NCI-H146 treated with DMSO at 0.1 percent for 48 hours (cell line): ENCODE data around the gene DRC1.

ENCODE experiments used
- DNase-seq: peaks from one replicate; lab custom pipeline; 2025; ENCODE audit not compliant: unreplicated experiment; lab: John Stamatoyannopoulos, UW

The DRC1 gene

DNA sequence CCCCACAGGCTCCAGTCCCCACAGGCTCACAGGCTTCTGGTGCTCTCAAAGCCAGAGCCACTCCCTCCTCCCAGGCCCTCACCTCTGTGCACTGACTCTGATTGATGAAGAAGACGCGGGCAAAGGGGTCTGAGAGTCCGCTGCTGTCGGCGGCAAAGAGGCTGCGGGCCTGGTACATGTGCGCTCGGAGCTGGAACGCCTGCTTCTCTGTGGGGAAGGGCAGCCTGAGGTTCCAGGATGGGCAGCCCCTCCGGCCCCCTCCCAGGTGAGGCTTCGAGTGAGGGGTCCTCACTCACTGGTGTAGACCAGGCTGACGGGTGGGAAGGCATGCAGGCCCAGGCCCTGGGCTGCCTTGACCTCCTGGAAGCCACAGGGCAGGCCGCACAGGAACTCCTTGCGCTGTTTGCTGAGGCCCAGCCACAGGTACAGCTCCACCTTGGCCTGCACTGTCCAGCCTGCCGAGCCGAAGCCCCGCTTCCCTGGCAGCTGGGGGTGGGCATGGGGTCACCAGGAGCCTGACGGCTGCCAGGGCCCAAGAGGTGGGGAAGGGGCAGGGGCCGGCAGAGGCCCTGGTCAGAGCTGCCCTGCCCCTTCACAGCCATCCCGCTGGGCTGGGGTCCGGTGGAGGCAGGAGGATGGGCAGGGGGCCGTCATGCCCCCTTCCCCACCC is 74.2 kb downstream of the DRC1 start:
- no peak for DNase-seq

DNA sequence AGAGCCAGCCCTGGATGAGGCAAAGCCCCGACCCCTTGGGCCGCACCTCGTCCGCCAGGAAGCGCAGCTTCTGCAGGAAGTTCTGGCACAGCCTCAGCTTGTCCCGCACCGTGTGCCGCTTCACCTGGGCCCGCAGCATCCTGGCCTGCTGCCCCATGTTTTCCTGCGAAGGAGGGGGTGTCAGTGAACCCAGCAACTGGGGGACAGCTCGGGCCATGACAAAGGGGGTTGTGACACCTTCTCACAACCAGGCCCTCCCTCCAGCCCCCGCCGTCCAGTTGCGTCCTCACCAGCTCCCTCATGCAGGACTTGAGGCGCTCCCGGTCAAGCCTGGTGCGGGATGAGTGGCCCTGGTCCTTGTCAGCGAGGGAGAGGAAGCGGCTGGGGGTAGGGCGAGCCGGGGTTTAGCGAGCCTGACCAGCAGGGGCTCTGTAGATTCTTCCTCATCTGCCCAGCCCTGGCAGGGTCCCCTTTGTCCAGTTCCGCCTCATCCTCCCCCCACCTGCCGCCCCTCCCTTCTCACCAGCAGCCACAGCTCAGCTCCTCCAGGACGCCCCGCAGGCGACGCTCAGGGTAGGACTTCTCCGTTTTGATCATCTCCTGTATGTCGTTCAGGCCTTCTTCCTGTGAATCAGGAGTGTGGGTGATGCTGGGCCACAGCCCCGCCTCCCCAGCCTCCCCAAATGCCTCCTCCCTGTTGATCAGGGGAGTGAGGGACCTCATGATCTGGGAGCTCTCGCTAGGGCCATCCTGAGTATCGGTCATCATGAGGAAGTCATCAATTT is 75.6 kb downstream of the DRC1 start:
- DNase-seq, result no peak

- DNase-seq, result no peak
Observed at GRCh38 chr2:26477911-26478253, 76.2 kb downstream of the DRC1 start, which contains the start of gene OTOF. TSS of gene OTOF (minus strand) at chr2:26478124.

GRCh38 chr2:26478366-26478765 is 76.6 kb downstream of the DRC1 start:
- DNase-seq, result no peak

DNA sequence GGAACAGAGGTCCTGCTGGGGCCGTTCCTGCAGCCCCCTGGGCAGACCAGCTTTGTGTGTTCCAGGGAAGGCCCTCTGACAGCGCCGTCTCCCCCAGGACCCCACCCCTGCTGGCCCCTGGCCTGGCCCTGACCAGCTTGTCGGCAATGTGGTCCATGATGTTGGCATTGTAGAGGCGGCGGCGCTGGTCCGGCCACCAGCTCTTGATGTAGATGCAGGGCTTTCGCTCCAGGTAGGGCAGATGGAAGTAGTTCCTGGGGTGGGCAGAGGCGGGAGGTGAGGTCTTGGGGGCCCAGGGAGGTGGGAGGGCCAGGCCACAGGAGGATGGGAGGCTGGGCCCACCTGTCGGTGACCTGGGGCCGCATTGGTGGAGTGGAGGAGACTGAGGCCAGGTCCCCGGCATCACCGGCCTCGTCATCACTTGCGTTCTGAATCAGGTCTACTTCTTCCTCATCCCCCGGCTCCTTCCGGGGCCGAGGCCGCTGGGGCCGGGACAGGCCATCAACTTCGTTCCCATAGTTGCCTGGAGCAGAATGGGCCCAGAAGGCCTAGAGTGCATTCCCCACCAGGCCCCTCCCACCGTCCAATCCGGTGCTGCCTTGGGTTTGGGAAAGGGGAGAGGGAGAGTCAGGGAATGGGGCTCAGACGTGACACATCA is 77.5 kb downstream of the DRC1 start:
- DNase-seq, result no peak

DNA sequence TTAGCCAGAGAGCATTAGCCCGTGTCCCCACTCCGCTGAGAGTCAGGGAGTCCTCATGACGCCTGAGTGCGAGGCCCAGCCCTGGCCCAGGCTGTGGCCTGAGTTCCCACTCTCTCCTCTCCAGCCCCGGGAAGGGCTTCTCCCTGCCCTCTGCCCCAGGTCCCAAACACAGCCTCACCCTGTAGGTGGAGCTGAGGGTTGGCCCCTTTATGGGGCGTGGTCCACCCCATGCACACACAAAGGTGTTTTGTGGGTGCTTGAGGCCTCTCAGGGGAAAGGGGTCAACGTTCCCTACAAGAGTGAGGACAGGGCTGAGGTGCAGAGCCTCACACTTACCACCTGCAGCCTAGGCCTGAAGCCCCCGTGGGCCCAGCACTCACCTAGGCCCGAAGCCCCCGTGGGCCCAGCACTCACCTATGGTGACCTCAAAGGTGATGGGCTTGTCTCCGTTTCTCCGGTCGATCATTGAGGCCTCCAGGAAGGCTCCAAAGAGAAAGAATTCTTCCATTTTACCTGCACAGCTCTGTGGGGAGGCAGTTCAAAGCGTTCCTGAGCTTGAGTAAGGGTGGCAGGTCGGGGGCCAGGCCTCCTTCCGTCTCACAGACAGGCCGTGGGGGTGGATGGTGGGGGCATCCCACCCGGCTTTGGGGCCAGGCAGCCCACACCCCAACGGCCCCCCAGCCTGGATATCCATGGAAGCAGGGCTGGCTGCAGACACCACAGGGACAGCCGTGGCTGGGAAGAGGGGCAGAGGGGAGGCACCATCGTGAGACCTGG is 78.3 kb downstream of the DRC1 start:
- no peak for DNase-seq

- no peak for DNase-seq
Observed at GRCh38 chr2:26480566-26481423, 79.1 kb downstream of the DRC1 start.

DNA sequence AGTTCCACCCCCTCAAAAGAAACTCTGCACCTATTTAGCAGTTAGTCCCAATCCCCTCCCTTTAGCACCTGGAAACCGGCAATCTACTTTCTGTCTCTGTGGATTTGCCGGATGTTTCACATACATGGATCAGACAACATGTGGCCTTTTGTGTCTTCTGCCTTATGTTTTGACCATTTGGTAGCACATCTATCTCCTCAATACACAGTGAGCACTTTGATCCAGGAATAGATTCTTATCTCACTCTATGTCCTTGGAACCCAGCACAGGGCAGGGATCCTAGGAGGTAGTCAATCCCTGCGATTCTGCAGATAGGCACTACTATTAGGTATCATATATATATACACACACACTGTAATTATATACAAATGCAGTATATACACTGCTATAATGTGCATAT is 80.0 kb downstream of the DRC1 start:
- no peak for DNase-seq

DNA sequence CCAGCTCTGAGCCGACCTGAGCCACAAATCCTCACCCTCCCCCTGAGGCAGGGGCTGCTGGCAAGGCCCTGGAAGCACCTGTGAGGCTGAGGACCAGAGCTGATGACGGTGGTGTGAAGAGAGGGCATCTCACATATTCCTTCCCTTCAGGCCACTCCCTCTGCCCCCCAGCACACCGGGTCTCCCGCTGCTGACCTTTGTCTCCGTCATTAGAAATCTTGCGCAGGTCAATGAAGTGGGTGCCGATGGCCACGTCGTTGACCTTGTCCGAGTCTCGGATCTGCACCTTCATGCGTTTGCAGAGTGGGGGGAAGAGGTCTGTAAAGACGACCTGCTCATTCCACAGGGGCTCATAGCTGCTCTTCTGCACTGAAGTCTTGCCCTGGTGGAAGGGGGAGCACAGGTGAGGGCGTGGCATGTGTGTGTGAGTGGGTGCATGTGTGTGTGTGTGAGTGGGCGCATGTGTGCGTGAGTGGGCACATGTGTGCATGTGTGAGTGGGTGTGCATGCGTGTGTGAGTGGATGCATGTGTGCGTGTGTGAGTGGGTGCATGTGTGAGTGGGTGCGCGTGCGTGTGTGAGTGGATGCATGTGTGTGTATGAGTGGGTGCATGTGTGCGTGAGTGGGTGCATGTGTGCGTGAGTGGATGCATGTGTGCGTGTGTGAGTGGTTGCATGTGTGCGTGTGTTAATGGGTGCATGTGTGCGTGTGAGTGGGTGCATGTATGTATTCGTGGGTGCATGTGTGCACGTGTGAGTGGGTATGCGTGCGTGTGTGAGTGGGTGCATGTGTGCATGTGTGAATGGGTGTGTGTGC is 80.7 kb downstream of the DRC1 start:
- DNase-seq, result no peak

- DNase-seq, result no peak
Observed at GRCh38 chr2:26483027-26483326, 81.3 kb downstream of the DRC1 start.

GRCh38 chr2:26483516-26483915 is 81.8 kb downstream of the DRC1 start:
- DNase-seq, result no peak

- DNase-seq, result no peak
Observed at GRCh38 chr2:26483957-26484565, 82.3 kb downstream of the DRC1 start.

GRCh38 chr2:26484579-26484978 is 82.9 kb downstream of the DRC1 start:
- DNase-seq, result no peak

DNA sequence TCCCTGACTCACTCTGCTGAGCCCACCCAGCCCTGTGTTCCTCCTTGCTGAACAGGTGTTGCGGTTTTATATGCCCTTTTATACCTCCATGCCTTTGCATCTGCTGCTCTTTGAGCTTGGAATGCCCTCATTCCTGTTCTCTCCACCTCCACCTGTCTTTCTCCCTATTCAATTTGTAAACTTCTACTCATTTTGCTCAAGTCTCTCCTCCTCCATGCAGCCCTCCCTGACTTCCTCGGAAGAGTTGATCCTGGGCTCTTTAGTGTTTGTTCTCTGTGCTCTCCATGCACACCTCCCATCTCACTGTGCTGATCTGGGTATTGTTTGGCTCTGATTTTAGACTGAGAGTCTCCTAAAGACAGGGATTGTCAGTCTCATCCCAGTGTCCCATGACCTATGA is 83.4 kb downstream of the DRC1 start:
- DNase-seq, result no peak

GRCh38 chr2:26485725-26486418 is 84.2 kb downstream of the DRC1 start:
- DNase-seq, result no peak

- no peak for DNase-seq
Observed at GRCh38 chr2:26486789-26487188, 85.1 kb downstream of the DRC1 start.

DNA sequence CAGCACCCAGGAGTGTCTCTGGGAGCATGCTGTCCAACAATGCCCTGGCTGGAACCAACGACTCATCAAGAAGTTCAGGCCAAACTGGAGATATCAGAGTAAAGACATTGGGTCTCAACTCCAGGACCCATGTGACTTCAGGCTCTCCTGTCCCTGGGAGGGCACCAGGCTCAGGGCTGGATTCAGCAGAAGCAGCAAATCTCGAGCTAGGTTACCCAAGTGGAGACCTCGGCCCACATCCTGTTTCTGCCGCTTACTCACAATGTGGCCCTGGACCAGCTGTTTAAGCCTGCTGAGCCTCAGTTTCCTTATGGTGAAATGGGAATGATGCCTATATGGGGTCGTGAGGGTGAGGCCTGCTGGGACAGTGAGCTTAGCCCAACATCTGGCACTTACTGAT is 85.5 kb downstream of the DRC1 start:
- no peak for DNase-seq

- DNase-seq, result no peak
Observed at GRCh38 chr2:26488463-26489212, 86.9 kb downstream of the DRC1 start.
